Measurements from ENCODE around the gene RIT1. TPM values are rescaled to one million over a fixed set of nuclear protein-coding genes. Genes with fewer than 3 reads are reported as not detected.

The RIT1 gene
- total and polyA plus RNA-seq, 2 of the 13 experiments (the other 11 are each of a cell fraction or from before 2014, with no cell fraction given) = 12.2 to 32.2 TPM

DNA sequence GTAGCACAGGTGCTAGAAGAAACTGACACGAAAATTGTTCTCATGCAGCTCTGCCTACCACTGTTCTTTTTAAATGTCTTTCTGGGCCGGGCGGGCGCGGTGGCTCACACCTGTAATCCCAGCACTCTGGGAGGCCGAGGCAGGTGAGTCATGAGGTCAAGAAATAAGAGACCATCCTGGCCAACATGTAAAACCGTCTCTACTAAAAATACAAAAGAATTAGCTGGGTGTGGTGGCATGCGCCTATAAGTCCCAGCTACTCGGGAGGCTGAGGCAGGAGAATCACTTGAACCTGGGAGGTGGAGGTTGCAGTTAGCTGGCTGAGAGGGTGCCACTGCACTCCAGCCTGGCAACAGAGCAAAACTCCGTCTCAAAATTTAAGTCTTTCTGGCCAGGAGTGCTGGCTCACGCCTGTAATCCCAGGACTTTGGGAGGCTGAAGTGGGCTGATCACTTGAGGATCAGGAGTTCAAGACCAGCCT lies 947 bp upstream of the RIT1 start (continued):
- TF ChIP-seq, protein P1, sequence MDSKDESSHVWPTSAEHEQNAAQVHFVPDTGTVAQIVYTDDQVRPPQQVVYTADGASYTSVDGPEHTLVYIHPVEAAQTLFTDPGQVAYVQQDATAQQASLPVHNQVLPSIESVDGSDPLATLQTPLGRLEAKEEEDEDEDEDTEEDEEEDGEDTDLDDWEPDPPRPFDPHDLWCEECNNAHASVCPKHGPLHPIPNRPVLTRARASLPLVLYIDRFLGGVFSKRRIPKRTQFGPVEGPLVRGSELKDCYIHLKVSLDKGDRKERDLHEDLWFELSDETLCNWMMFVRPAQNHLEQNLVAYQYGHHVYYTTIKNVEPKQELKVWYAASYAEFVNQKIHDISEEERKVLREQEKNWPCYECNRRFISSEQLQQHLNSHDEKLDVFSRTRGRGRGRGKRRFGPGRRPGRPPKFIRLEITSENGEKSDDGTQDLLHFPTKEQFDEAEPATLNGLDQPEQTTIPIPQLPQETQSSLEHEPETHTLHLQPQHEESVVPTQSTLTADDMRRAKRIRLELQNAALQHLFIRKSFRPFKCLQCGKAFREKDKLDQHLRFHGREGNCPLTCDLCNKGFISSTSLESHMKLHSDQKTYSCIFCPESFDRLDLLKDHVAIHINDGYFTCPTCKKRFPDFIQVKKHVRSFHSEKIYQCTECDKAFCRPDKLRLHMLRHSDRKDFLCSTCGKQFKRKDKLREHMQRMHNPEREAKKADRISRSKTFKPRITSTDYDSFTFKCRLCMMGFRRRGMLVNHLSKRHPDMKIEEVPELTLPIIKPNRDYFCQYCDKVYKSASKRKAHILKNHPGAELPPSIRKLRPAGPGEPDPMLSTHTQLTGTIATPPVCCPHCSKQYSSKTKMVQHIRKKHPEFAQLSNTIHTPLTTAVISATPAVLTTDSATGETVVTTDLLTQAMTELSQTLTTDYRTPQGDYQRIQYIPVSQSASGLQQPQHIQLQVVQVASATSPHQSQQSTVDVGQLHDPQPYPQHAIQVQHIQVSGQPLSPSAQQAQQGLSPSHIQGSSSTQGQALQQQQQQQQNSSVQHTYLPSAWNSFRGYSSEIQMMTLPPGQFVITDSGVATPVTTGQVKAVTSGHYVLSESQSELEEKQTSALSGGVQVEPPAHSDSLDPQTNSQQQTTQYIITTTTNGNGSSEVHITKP (CRISPR knock-in tag; IDR thresholded peaks at IDR 0.05; ENCODE audit: low read depth) = no peak
- TF ChIP-seq ZNF570 (CRISPR knock-in tag; IDR thresholded peaks at IDR 0.05; ENCODE audit: borderline replicate concordance) (no peak), SALL1 (CRISPR knock-in tag; IDR thresholded peaks at IDR 0.05) (no peak), POLR2A (IDR thresholded peaks at IDR 0.05; ENCODE audit: insufficient read depth in 1 of 2, low read depth in 2 of 2, low read length in 2 of 2) (peak in 1 of 2 experiments; percentile 18; a peak in 1 of 4 replicates), PCBP2 (optimal IDR thresholded peaks at IDR 0.05; ENCODE audit: low read depth, low read length, poor library complexity, severe bottlenecking) (no peak), TOE1 (CRISPR knock-in tag; IDR thresholded peaks at IDR 0.05) (no peak), ARID2 (CRISPR knock-in tag; IDR thresholded peaks at IDR 0.05; ENCODE audit: borderline replicate concordance) (no peak), ZNF709 (CRISPR knock-in tag; IDR thresholded peaks at IDR 0.05) (no peak), TBL1XR1 (IDR thresholded peaks at IDR 0.05; ENCODE audit: borderline replicate concordance, low read length, partially characterized antibody) (no peak)
- TF ChIP-seq, protein P2, sequence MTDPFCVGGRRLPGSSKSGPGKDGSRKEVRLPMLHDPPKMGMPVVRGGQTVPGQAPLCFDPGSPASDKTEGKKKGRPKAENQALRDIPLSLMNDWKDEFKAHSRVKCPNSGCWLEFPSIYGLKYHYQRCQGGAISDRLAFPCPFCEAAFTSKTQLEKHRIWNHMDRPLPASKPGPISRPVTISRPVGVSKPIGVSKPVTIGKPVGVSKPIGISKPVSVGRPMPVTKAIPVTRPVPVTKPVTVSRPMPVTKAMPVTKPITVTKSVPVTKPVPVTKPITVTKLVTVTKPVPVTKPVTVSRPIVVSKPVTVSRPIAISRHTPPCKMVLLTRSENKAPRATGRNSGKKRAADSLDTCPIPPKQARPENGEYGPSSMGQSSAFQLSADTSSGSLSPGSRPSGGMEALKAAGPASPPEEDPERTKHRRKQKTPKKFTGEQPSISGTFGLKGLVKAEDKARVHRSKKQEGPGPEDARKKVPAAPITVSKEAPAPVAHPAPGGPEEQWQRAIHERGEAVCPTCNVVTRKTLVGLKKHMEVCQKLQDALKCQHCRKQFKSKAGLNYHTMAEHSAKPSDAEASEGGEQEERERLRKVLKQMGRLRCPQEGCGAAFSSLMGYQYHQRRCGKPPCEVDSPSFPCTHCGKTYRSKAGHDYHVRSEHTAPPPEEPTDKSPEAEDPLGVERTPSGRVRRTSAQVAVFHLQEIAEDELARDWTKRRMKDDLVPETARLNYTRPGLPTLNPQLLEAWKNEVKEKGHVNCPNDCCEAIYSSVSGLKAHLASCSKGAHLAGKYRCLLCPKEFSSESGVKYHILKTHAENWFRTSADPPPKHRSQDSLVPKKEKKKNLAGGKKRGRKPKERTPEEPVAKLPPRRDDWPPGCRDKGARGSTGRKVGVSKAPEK (CRISPR knock-in tag; IDR thresholded peaks at IDR 0.05; ENCODE audit: borderline replicate concordance) = no peak
